A204.1 (cell line): ENCODE measurements around the gene PTPN11.
"Not testable (repeated sequence)": the region's sequence is repeated elsewhere in the genome, so short reads cannot be mapped to it uniquely, and the experiment has no call there.

Experiments
- FAIRE-seq: peaks from 2 replicates; lab custom pipeline; 2012; peaks lifted over from hg19 to GRCh38; lab: Jason Lieb, UNC

PTPN11 gene

GRCh38 chr12:112514926-112515642 is 96.3 kb downstream of the PTPN11 start:
- FAIRE-seq: no peak

GRCh38 chr12:112515868-112516267 is 97.1 kb downstream of the PTPN11 start:
- no peak for FAIRE-seq

- FAIRE-seq: no peak
Measured at GRCh38 chr12:112517730-112518364, 99.1 kb downstream of the PTPN11 start.

GRCh38 chr12:112518365-112518735 is 99.6 kb downstream of the PTPN11 start:
- FAIRE-seq: no peak

GRCh38 chr12:112519841-112520340 is 101.1 kb downstream of the PTPN11 start:
- not testable (repeated sequence) for FAIRE-seq

GRCh38 chr12:112523856-112524255 is 105.1 kb downstream of the PTPN11 start:
- no peak for FAIRE-seq

- no peak for FAIRE-seq
Measured at GRCh38 chr12:112524269-112524668, 105.5 kb downstream of the PTPN11 start.

- FAIRE-seq: no peak
Measured at GRCh38 chr12:112524676-112525425, 106.1 kb downstream of the PTPN11 start.

GRCh38 chr12:112525426-112525809 is 106.7 kb downstream of the PTPN11 start:
- no peak for FAIRE-seq

GRCh38 chr12:112527082-112527481 is 108.3 kb downstream of the PTPN11 start:
- no peak for FAIRE-seq

- FAIRE-seq: no peak
Measured at GRCh38 chr12:112527501-112527900, 108.8 kb downstream of the PTPN11 start.

GRCh38 chr12:112528521-112528920 is 109.8 kb downstream of the PTPN11 start:
- FAIRE-seq: no peak

GRCh38 chr12:112530941-112531340 is 112.2 kb downstream of the PTPN11 start:
- FAIRE-seq: no peak

- no peak for FAIRE-seq
Measured at GRCh38 chr12:112532106-112532505, 113.4 kb downstream of the PTPN11 start.

- no peak for FAIRE-seq
Measured at GRCh38 chr12:112533528-112533927, 114.8 kb downstream of the PTPN11 start.

GRCh38 chr12:112535017-112535416 is 116.3 kb downstream of the PTPN11 start:
- FAIRE-seq: no peak

- FAIRE-seq: no peak
Measured at GRCh38 chr12:112535637-112536366, 117.1 kb downstream of the PTPN11 start.

GRCh38 chr12:112536367-112536730 is 117.6 kb downstream of the PTPN11 start:
- FAIRE-seq: no peak

GRCh38 chr12:112537710-112538396 is 119.1 kb downstream of the PTPN11 start:
- no peak for FAIRE-seq

GRCh38 chr12:112538740-112539139 is 120.0 kb downstream of the PTPN11 start:
- no peak for FAIRE-seq

- no peak for FAIRE-seq
Measured at GRCh38 chr12:112539221-112539620, 120.5 kb downstream of the PTPN11 start.

- no peak for FAIRE-seq
Measured at GRCh38 chr12:112540021-112540420, 121.3 kb downstream of the PTPN11 start.
